Ectodermal cell (in vitro differentiated cells): ENCODE results near the gene BAIAP3.

Experiments used
- H3K27ac ChIP-seq: 2 replicates; pipeline ENCODE4 v1.7.0; 2013; ENCODE audit warnings: mild to moderate bottlenecking, low read depth, low read length; ENCODE audit not compliant: insufficient read depth, poor library complexity, severe bottlenecking
- H3K27me3 ChIP-seq: 2 replicates; pipeline ENCODE4 v1.7.0; 2013; ENCODE audit warnings: mild to moderate bottlenecking, low read length; ENCODE audit not compliant: insufficient read depth, control insufficient read depth, poor library complexity, severe bottlenecking
- H3K36me3 ChIP-seq: one replicate; pipeline ENCODE4 v1.7.0; 2013; ENCODE audit warnings: low read length; ENCODE audit not compliant: control insufficient read depth, insufficient read depth
- H3K4me1 ChIP-seq: one replicate; pipeline ENCODE4 v1.7.0; 2013; ENCODE audit warnings: low read length; ENCODE audit not compliant: control insufficient read depth, insufficient read depth
- H3K4me3 ChIP-seq: 2 replicates; pipeline ENCODE4 v1.7.0; 2013; ENCODE audit warnings: low read depth, low read length, control low read depth; ENCODE audit not compliant: insufficient read depth
- H3K9me3 ChIP-seq: 2 replicates; pipeline ENCODE4 v1.7.0; 2013; ENCODE audit warnings: mild to moderate bottlenecking, low read length, moderate library complexity; ENCODE audit not compliant: control insufficient read depth
- WGBS, 2 experiments: methylation state at CpG; one replicate each; pipeline ENCODE4 v1.1.7; 2013; ENCODE audit warnings: missing lambda C conversion rate in 2 of 2; 5-methylcytosine and 5-hydroxymethylcytosine counted together

BAIAP3 gene

GRCh38 chr16:1316033-1316405 lies 17.4 kb upstream of the BAIAP3 start:
- Histone ChIP-seq H3K4me3 (no peak overlapping the region), H3K9me3 (no peaks in the 10 kb centered on the region), H3K36me3 (peaks cover 78% of the 10 kb centered on the region), H3K27me3 (no peaks in the 10 kb centered on the region), H3K4me1 (peaks cover 12% of the 10 kb centered on the region), H3K27ac (no peak overlapping the region)
- 97 to 98% methylated on average over 14 of the region's 14 CpGs for WGBS, 2 experiments

DNA sequence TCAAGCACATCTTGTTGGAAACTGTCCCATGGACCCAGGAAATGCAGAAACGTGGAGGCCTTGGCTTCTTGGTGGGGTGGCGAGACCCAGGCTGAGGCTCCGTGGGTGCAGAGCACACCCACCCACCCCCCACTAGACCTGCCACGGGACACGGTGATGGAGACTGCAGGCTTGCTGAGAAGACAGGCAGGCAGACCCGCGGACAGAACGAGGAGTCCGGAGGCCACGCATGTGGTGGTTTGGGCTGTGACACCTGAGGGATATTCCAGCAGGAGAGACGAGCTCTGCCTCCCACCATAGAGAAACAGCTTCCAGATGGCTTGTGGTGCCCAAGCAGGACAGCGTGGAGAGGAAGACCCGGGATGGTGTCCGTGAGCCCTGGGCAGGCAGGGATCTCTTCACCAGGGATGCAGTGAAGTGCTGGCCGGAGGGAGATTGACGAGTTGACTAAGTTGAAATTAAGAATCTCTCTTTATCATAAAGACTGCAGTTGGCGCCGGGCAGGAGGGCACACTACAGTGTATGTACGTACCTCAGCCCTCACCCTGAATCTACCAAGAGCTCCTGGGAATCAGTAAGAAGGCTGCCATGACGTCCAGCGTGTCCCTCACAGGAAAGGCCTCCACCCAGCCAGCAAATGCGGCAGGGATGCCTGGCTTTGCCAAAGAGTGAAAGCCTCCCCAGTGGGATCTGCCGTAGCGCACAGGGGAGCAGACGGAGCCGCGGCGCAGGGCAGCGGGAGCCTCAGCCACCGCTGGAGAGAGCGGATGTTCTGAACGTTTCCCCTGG lies 15.8 kb upstream of the BAIAP3 start:
- Histone ChIP-seq H3K27me3 (no peaks in the 10 kb centered on the region), H3K4me1 (no peaks in the 10 kb centered on the region), H3K27ac (no peak overlapping the region), H3K36me3 (peaks cover 74% of the 10 kb centered on the region), H3K4me3 (no peak overlapping the region), H3K9me3 (no peaks in the 10 kb centered on the region)
- WGBS, 2 experiments: 96 to 97% methylated on average over 32 of the region's 32 CpGs

GRCh38 chr16:1318268-1318545 lies 15.2 kb upstream of the BAIAP3 start:
- Histone ChIP-seq H3K36me3 (peaks cover 70% of the 10 kb centered on the region), H3K27ac (no peak overlapping the region), H3K4me3 (no peak overlapping the region), H3K4me1 (no peaks in the 10 kb centered on the region), H3K9me3 (no peaks in the 10 kb centered on the region), H3K27me3 (no peaks in the 10 kb centered on the region)
- 87% methylated on average over 9 of the region's 9 CpGs for WGBS, 2 experiments

- H3K27me3 ChIP-seq: no peaks in the 10 kb centered on the region
- no peaks in the 10 kb centered on the region for H3K4me1 ChIP-seq
- H3K4me3 ChIP-seq: no peak overlapping the region
- H3K9me3 ChIP-seq: no peaks in the 10 kb centered on the region
- WGBS, 2 experiments: 94% methylated on average over 33 of the region's 33 CpGs
- H3K27ac ChIP-seq: no peak overlapping the region
- H3K36me3 ChIP-seq: peaks cover 66% of the 10 kb centered on the region
Measured at GRCh38 chr16:1319041-1319440, 14.4 kb upstream of the BAIAP3 start.

DNA sequence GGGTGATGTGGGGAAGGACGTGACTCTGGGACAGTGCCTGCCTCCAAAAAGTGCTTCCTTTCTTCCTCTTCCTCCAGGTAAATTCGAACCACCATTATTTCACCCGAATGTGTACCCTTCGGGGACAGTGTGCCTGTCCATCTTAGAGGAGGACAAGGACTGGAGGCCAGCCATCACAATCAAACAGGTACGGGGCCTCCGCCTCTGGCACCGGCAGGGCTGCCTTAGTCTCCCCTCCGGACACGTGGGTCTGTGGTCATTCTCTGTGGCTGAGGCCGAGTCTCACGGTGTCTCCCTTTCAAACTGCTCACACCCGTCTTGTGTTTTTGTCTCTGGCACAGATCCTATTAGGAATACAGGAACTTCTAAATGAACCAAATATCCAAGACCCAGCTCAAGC lies 13.3 kb upstream of the BAIAP3 start:
- peaks cover 56% of the 10 kb centered on the region for H3K36me3 ChIP-seq
- no peaks in the 10 kb centered on the region for H3K9me3 ChIP-seq
- H3K4me3 ChIP-seq: no peak overlapping the region
- H3K27ac ChIP-seq: no peak overlapping the region
- no peaks in the 10 kb centered on the region for H3K27me3 ChIP-seq
- WGBS, 2 experiments: 88 to 90% methylated on average over 12 of the region's 12 CpGs
- no peaks in the 10 kb centered on the region for H3K4me1 ChIP-seq

- Histone ChIP-seq H3K9me3 (no peaks in the 10 kb centered on the region), H3K27ac (no peak overlapping the region), H3K36me3 (peaks cover 51% of the 10 kb centered on the region), H3K27me3 (no peaks in the 10 kb centered on the region), H3K4me1 (no peaks in the 10 kb centered on the region), H3K4me3 (no peak overlapping the region)
- WGBS, 2 experiments: 87% methylated on average over 22 of the region's 22 CpGs
Measured at GRCh38 chr16:1320658-1321240, 12.7 kb upstream of the BAIAP3 start.

GRCh38 chr16:1322407-1322806 lies 11.0 kb upstream of the BAIAP3 start:
- Histone ChIP-seq H3K4me3 (no peak overlapping the region), H3K36me3 (peaks cover 39% of the 10 kb centered on the region), H3K9me3 (no peaks in the 10 kb centered on the region), H3K4me1 (no peaks in the 10 kb centered on the region), H3K27me3 (no peaks in the 10 kb centered on the region), H3K27ac (no peak overlapping the region)
- 94 to 95% methylated on average over 8 of the region's 8 CpGs for WGBS, 2 experiments

DNA sequence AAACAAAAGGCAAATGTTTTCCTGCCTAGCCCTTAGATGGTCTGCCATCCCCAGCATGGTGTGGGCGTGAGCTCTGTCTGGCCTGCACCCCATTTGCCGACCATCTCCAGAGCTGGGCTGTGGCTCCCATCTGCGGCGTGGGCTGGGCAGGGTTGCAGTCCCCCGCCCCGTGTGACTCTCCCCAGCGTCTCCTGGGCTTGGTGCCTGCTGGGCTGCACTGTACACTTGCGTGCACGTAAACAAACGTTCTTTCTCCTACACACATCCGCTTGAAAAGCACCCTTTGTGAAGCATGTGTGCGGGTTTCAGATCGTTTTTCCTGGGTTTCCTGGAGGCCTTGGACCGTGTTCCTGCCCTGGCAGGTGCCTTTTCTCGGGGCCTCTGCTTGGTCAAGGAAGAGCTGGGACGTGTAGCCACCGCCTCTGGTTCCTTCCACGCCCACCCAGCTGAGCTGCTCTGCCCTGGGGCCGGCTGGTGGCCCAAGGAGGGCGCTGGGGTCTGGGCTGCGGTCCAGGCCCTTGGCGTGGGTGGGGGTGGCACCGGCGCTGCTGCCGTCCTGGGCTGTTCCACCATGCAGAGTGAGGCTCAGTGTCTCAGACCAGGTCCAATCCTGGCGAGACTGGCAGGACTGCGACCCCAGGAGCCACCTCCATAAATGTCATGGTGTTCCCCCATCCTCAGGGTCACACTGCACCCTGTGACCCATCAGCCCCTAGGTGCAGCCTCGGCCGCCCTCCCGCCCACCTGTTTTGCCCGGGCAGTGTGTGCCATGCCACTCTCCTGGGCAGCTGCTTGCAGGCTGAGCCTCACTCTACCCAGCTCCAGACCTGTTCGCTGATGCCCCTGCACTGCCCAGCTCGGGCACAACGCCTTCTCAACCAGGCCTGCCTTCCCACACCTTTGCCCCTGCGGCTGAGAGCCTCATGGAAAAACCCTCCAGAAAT lies 9.9 kb upstream of the BAIAP3 start:
- H3K36me3 ChIP-seq: peaks cover 28% of the 10 kb centered on the region

DNA sequence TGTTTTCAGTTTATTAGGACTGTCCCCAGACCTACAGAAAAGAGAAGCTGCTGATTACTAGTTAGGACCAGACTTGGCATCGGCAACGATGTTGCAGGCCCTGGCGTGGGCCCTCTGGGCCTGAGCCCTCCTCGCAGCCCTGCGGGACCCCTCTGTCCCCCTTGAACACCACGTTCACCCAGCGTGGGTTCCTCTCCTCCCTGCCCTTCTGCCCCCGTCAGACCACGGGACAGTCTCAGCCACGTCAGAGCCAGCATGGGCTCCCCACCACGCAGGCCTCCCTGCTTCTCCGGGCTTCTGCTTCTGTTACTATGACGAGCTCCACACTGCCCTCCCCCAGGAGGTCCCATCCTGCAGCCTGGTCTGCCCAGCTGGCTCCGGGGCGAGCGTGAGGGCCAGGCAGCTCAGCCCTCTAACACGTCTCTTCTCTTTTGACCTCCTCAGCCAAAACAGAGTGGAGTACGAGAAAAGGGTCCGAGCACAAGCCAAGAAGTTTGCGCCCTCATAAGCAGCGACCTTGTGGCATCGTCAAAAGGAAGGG lies 9.1 kb upstream of the BAIAP3 start:
- H3K4me1 ChIP-seq: no peaks in the 10 kb centered on the region
- no peak overlapping the region for H3K4me3 ChIP-seq
- H3K27ac ChIP-seq: no peak overlapping the region
- H3K9me3 ChIP-seq: no peaks in the 10 kb centered on the region
- WGBS, 2 experiments: 86 to 87% methylated on average over 22 of the region's 22 CpGs
- no peaks in the 10 kb centered on the region for H3K27me3 ChIP-seq
- H3K36me3 ChIP-seq: peaks cover 21% of the 10 kb centered on the region

More for the DNA sequence above, 9.9 kb upstream of the BAIAP3 start:
- Histone ChIP-seq H3K4me1 (no peaks in the 10 kb centered on the region), H3K27ac (no peak overlapping the region), H3K4me3 (no peak overlapping the region), H3K9me3 (no peaks in the 10 kb centered on the region), H3K27me3 (no peaks in the 10 kb centered on the region)
- 95% methylated on average over 35 of the region's 35 CpGs for WGBS, 2 experiments

GRCh38 chr16:1325261-1325660 lies 8.2 kb upstream of the BAIAP3 start:
- WGBS, 2 experiments: 94 to 95% methylated on average over 15 of the region's 15 CpGs
- H3K4me1 ChIP-seq: no peaks in the 10 kb centered on the region
- no peaks in the 10 kb centered on the region for H3K9me3 ChIP-seq
- H3K27me3 ChIP-seq: peaks cover under 1% of the 10 kb centered on the region
- peaks cover 12% of the 10 kb centered on the region for H3K36me3 ChIP-seq
- H3K4me3 ChIP-seq: no peak overlapping the region
- no peak overlapping the region for H3K27ac ChIP-seq
